Stimulated activated naive CD8-positive, alpha-beta T cell treated with anti-CD3 and anti-CD28 coated beads, Interleukin-15, amount 100 ng/mL, for 72 hours (primary cell): ENCODE measurements around the gene NXPH4.

Experiments used
- ATAC-seq: fragments of 150-1000 bp; cut with Tn5 transposase; 2 replicates; pipeline ENCODE4 v1.10.0; 2021; ENCODE audit warnings: mild to moderate bottlenecking, moderate library complexity
- DNase-seq, 2 donors: peaks; one replicate each; pipeline ENCODE4 v3.0.0; 2021 to 2022
- H3K27ac Mint-ChIP-seq, 2 donors: one replicate each; pipeline ENCODE4 v1.8.0; 2022; ENCODE audit warnings: mild to moderate bottlenecking in 2 of 2, mixed read lengths in 2 of 2, moderate library complexity in 2 of 2
- H3K27me3 Mint-ChIP-seq: one replicate; pipeline ENCODE4 v1.8.0; 2022; ENCODE audit warnings: mixed read lengths
- H3K4me1 Mint-ChIP-seq: one replicate; pipeline ENCODE4 v1.8.0; 2022; ENCODE audit warnings: mild to moderate bottlenecking, mixed read lengths
- H3K4me3 Mint-ChIP-seq, 2 donors: one replicate each; pipeline ENCODE4 v1.8.0; 2022; ENCODE audit warnings: mild to moderate bottlenecking in 2 of 2, mixed read lengths in 2 of 2, moderate library complexity in 1 of 2
- H3K9me3 Mint-ChIP-seq, 2 donors: one replicate each; pipeline ENCODE4 v1.8.0; 2022; ENCODE audit warnings: mixed read lengths in 2 of 2

The NXPH4 gene

GRCh38 chr12:57227315-57228115 is 10.9 kb downstream of the NXPH4 start:
- peaks cover 55% of the 10 kb centered on the region for H3K27me3 Mint-ChIP-seq
- peaks cover 97% of the 10 kb centered on the region for H3K4me1 Mint-ChIP-seq
- no peaks in the 10 kb centered on the region for H3K9me3 Mint-ChIP-seq
- DNase-seq = no peak
- no peak for ATAC-seq
- peak overlapping the region; percentile 45 to 77 for H3K4me3 Mint-ChIP-seq
- no peak overlapping the region for H3K27ac Mint-ChIP-seq

DNA sequence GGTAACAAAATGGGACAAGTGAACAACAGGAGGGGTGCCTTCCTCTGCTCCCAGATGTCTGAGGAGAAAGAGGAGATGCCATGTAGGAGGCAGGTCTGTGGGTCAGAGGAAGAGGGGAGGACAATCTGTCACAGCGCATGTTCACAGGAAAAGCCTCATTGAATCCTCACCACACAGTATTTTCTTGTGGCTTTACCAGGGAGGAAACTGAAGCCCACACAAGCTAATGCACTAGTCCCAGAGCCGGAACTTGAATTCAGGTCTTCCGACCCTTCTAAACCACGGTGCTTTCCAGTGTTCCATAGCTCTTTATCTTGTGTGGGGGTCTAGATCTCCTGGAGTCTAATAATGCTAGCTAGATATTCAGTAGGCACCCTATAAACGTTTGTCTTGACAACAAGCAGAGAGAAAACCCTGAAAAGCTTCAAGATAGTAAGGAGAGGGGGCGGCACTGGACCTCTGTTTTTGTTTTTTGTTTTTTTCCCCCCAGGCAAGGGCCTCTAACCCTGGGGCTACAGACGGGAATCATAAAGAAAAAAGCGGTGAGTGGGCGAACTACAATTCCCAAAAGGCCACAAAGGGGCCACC is 12.5 kb downstream of the NXPH4 start:
- H3K27ac Mint-ChIP-seq = peak overlapping the region; percentile 99 to 100
- peaks cover 97% of the 10 kb centered on the region for H3K4me1 Mint-ChIP-seq
- H3K27me3 Mint-ChIP-seq = peaks cover 39% of the 10 kb centered on the region
- DNase-seq (no peak), ATAC-seq (peak; percentile 16)
- H3K4me3 Mint-ChIP-seq = peak overlapping the region; percentile 96 to 99
- H3K9me3 Mint-ChIP-seq = no peaks in the 10 kb centered on the region

GRCh38 chr12:57229634-57230380 is 13.2 kb downstream of the NXPH4 start, which contains the start of gene SHMT2:
SHMT2 (plus strand) TSS chr12:57229711; CDS start chr12:57229779, 68 bp downstream.
- peak within 1 kb of the TSS; percentile 99 to 100 for H3K27ac Mint-ChIP-seq
- H3K4me1 Mint-ChIP-seq = peaks cover 97% of the 10 kb centered on the region
- no peaks in the 10 kb centered on the region for H3K9me3 Mint-ChIP-seq
- DNase-seq (peak; percentile 87 to 94), ATAC-seq (peak; percentile 69)
- peak within 1 kb of the TSS; percentile 96 to 99 for H3K4me3 Mint-ChIP-seq
- peaks cover 32% of the 10 kb centered on the region for H3K27me3 Mint-ChIP-seq

DNA sequence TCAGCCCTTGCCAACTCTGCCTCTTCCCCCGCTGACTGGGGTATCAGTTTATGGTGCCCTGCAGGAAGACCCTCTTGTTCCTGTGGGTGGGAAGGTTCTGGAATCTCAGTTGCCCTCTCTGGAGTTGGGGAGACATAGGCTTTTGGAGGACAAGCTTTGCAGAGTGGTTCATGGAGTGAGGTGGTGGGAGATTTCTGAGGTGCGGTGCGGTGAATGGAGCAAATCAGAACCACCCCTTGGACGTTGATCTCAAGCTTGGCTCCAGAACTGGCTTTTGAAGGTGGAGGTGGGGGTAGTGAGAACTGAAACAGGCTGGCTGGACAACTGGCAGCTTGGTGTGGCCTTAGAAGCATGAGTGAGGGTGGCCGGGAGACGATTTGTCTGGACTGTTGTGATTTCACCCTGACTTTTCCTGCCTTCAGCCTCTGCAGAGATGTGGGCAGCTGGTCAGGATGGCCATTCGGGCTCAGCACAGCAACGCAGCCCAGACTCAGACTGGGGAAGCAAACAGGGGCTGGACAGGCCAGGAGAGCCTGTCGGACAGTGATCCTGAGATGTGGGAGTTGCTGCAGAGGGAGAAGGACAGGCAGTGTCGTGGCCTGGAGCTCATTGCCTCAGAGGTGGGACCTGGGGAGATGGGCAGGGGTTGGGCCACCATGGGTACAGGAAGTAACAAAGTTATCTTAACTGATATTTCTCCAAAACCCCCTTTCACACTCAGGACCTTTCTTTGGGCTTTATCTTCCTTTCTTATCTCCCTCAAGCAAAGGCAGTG is 14.0 kb downstream of the NXPH4 start:
- Mint-ChIP-seq H3K9me3 (no peaks in the 10 kb centered on the region), H3K27ac (peak overlapping the region; percentile 99 to 100), H3K4me1 (peaks cover 97% of the 10 kb centered on the region), H3K4me3 (peak overlapping the region; percentile 96 to 99), H3K27me3 (peaks cover 30% of the 10 kb centered on the region)
- no peak for ATAC-seq
- no peak for DNase-seq

GRCh38 chr12:57231276-57232021 is 14.9 kb downstream of the NXPH4 start:
- peaks cover 97% of the 10 kb centered on the region for H3K4me1 Mint-ChIP-seq
- ATAC-seq = no peak
- H3K4me3 Mint-ChIP-seq = peak overlapping the region; percentile 96 to 99
- peak overlapping the region in 1 of 2 donors; percentile 100 for H3K27ac Mint-ChIP-seq
- no peak for DNase-seq
- H3K27me3 Mint-ChIP-seq = peaks cover 30% of the 10 kb centered on the region
- H3K9me3 Mint-ChIP-seq = no peaks in the 10 kb centered on the region

DNA sequence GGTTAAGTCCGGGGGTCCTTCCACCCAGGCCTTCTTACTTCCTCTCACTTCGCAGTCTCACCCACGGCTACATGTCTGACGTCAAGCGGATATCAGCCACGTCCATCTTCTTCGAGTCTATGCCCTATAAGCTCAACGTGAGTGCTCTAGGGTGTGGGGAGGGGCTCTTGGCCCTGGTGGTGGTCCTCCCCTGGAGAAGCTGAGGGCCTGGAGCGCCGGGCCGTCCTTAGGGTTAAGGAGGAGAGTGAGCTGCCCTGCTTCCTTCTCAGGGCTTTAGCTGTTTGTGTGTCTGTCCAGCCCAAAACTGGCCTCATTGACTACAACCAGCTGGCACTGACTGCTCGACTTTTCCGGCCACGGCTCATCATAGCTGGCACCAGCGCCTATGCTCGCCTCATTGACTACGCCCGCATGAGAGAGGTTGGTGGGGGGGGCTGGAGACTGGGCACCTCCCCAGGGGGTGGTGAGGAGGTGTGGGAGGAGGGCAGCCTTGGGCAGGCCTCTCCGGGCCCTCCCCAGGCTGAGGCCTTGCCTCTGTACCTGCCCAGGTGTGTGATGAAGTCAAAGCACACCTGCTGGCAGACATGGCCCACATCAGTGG is 15.7 kb downstream of the NXPH4 start:
- Mint-ChIP-seq H3K4me1 (peaks cover 97% of the 10 kb centered on the region), H3K27ac (no peak overlapping the region), H3K27me3 (peaks cover 30% of the 10 kb centered on the region), H3K9me3 (no peaks in the 10 kb centered on the region), H3K4me3 (peak overlapping the region; percentile 15 to 99)
- DNase-seq = no peak
- no peak for ATAC-seq

- H3K4me3 Mint-ChIP-seq = peak overlapping the region; percentile 24 to 62
- H3K9me3 Mint-ChIP-seq = no peaks in the 10 kb centered on the region
- H3K27me3 Mint-ChIP-seq = peaks cover 36% of the 10 kb centered on the region
- ATAC-seq (no peak), DNase-seq (no peak)
- peak overlapping the region in 1 of 2 donors; percentile 84 for H3K27ac Mint-ChIP-seq
- peaks cover 100% of the 10 kb centered on the region for H3K4me1 Mint-ChIP-seq
Observed at GRCh38 chr12:57233357-57234232, 17.0 kb downstream of the NXPH4 start.

GRCh38 chr12:57234233-57234570 is 17.6 kb downstream of the NXPH4 start:
- Mint-ChIP-seq H3K4me1 (peaks cover 99% of the 10 kb centered on the region), H3K27ac (peak overlapping the region in 1 of 2 donors; percentile 20), H3K4me3 (peak overlapping the region in 1 of 2 donors; percentile 62), H3K9me3 (no peaks in the 10 kb centered on the region), H3K27me3 (peaks cover 42% of the 10 kb centered on the region)
- ATAC-seq = no peak
- DNase-seq = no peak

GRCh38 chr12:57234571-57235016 is 18.0 kb downstream of the NXPH4 start:
- H3K27ac Mint-ChIP-seq = peak overlapping the region; percentile 20 to 55
- H3K27me3 Mint-ChIP-seq = peaks cover 43% of the 10 kb centered on the region
- no peak for ATAC-seq
- H3K4me1 Mint-ChIP-seq = peaks cover 98% of the 10 kb centered on the region
- no peaks in the 10 kb centered on the region for H3K9me3 Mint-ChIP-seq
- H3K4me3 Mint-ChIP-seq = peak overlapping the region in 1 of 2 donors; percentile 62
- no peak for DNase-seq

GRCh38 chr12:57235017-57235727 is 18.6 kb downstream of the NXPH4 start:
- no peak for ATAC-seq
- Mint-ChIP-seq H3K9me3 (no peaks in the 10 kb centered on the region), H3K27me3 (peaks cover 43% of the 10 kb centered on the region), H3K4me3 (no peak overlapping the region), H3K4me1 (peaks cover 98% of the 10 kb centered on the region), H3K27ac (peak overlapping the region in 1 of 2 donors; percentile 49)
- DNase-seq = peak in 1 of 2 donors; percentile 32

DNA sequence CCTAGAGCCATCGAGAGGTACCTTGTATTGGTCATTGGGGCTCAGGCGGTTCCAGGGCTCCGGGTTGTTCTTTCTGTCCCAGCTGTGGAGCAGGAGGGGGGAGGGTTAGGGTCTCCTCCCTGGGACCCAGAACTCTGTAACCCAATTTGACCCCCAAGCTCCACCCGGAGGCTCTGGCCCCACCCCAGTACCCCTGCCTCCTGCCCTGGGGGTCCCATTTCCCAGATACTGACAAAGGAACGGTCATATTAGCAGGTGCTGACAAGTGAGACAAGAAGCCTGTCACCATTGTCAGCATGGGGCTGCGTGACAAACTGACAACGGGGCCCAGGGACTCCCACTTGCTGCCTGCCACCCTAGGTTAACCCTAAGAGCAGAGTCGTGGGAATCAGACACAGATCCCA is 19.1 kb downstream of the NXPH4 start:
- DNase-seq = peak; percentile 32 to 36
- Mint-ChIP-seq H3K27me3 (peaks cover 48% of the 10 kb centered on the region), H3K4me1 (peaks cover 98% of the 10 kb centered on the region), H3K9me3 (no peaks in the 10 kb centered on the region), H3K4me3 (no peak overlapping the region), H3K27ac (peak overlapping the region in 1 of 2 donors; percentile 49)
- ATAC-seq = no peak

- Mint-ChIP-seq H3K4me1 (peaks cover 98% of the 10 kb centered on the region), H3K27ac (peak overlapping the region in 1 of 2 donors; percentile 86), H3K9me3 (no peaks in the 10 kb centered on the region), H3K4me3 (peak overlapping the region in 1 of 2 donors; percentile 30), H3K27me3 (peaks cover 54% of the 10 kb centered on the region)
- ATAC-seq = peak; percentile 9
- peak; percentile 48 to 50 for DNase-seq
Observed at GRCh38 chr12:57236201-57236924, 19.8 kb downstream of the NXPH4 start.
